CD4-positive, alpha-beta memory T cell (primary cell): Measurements from ENCODE around the gene USP47. TPM values are rescaled to one million over a fixed set of nuclear protein-coding genes. Genes with fewer than 3 reads are reported as not detected.
A peak's percentile ranks its signal among the peaks of the same experiment; 100 is the strongest.

Experiments
- CTCF ChIA-PET: fragments of 350-600 bp; sonication (Branson Sonifier 250); formaldehyde crosslinking; loops from one replicate; lab custom pipeline; 2021; ENCODE audit warnings: inconsistent platforms; ENCODE audit not compliant: partially characterized antibody; lab: Charles Lee
- POLR2A ChIA-PET: fragments of 350-600 bp; sonication (Branson Sonifier 250); formaldehyde crosslinking; loops from one replicate; lab custom pipeline; 2021; ENCODE audit not compliant: partially characterized antibody; lab: Charles Lee
- DNase-seq, 5 donors: peaks; one replicate each; pipeline versions ENCODE4 v3.0.0 to v3.0.0-alpha.2; 2020 to 2022; ENCODE audit warnings: mixed read lengths in 1 of 5
- H3K27ac ChIP-seq: one replicate; pipeline ENCODE4 v1.7.0; 2013; ENCODE audit warnings: low read depth, low read length
- H3K27me3 ChIP-seq: 2 replicates; pipeline ENCODE4 v1.7.0; 2013; ENCODE audit warnings: mild to moderate bottlenecking, low read length, moderate library complexity; ENCODE audit not compliant: insufficient read depth
- H3K36me3 ChIP-seq: 2 replicates; pipeline ENCODE4 v1.7.0; 2013; ENCODE audit warnings: mild to moderate bottlenecking, low read length, moderate library complexity; ENCODE audit not compliant: insufficient read depth
- H3K4me1 ChIP-seq: 2 replicates; pipeline ENCODE4 v1.7.0; 2013; ENCODE audit warnings: mild to moderate bottlenecking, low read length, moderate library complexity; ENCODE audit not compliant: insufficient read depth
- H3K4me3 ChIP-seq, 2 donors: one replicate each; pipeline ENCODE4 v1.7.0; 2013; ENCODE audit warnings: low read length in 2 of 2, mild to moderate bottlenecking in 1 of 2
- H3K9me3 ChIP-seq, 2 donors: one replicate each; pipeline ENCODE4 v1.7.0; 2013; ENCODE audit warnings: low read length in 2 of 2, control low read depth in 1 of 2; ENCODE audit not compliant: control insufficient read depth in 1 of 2
- H3K27ac Mint-ChIP-seq, 7 donors: one replicate each; pipeline ENCODE4 v1.8.0; 2020 to 2021; ENCODE audit warnings: mixed read lengths in 7 of 7, mild to moderate bottlenecking in 6 of 7, inconsistent platforms in 3 of 7, moderate library complexity in 3 of 7
- H3K27me3 Mint-ChIP-seq, 2 donors: one replicate each; pipeline ENCODE4 v1.8.0; 2020 to 2021; ENCODE audit warnings: mixed read lengths in 2 of 2
- H3K36me3 Mint-ChIP-seq, 2 donors: one replicate each; pipeline ENCODE4 v1.8.0; 2020 to 2021; ENCODE audit warnings: mixed read lengths in 2 of 2, inconsistent platforms in 1 of 2, mild to moderate bottlenecking in 1 of 2
- H3K4me1 Mint-ChIP-seq, 4 donors: one replicate each; pipeline ENCODE4 v1.8.0; 2020 to 2021; ENCODE audit warnings: mixed read lengths in 4 of 4, mild to moderate bottlenecking in 1 of 4
- H3K4me3 Mint-ChIP-seq, 8 donors: one replicate each; pipeline ENCODE4 v1.8.0; 2020 to 2021; ENCODE audit warnings: mixed read lengths in 8 of 8, mild to moderate bottlenecking in 7 of 8, moderate library complexity in 6 of 8, inconsistent platforms in 3 of 8
- H3K9me3 Mint-ChIP-seq, 8 donors: one replicate each; pipeline ENCODE4 v1.8.0; 2020 to 2021; ENCODE audit warnings: mixed read lengths in 8 of 8, mild to moderate bottlenecking in 5 of 8, inconsistent platforms in 3 of 8, moderate library complexity in 1 of 8
- intact Hi-C: fragments of 100-400 bp; cut with micrococcal nuclease; formaldehyde crosslinking; loops from one replicate; pipeline ENCODE4 v1.15.1; 2023
- polyA plus RNA-seq, 2 donors: library from polyadenylated mRNA; unstranded; fragments of 300-500 nt; fragmentation: Illumina TruSeq; gene quantifications; one replicate each; pipeline ENCODE4 v1.2.3, GENCODE V29; 2021
- total RNA-seq, 2 experiments: library from RNA; stranded (reverse); gene quantifications; one replicate each; pipeline ENCODE4 v1.2.3, GENCODE V29; 2021

USP47 gene
- total and polyA plus RNA-seq, 4 experiments from 2014 or later: 43.7 to 65.9 (median 56.9) TPM

DNA sequence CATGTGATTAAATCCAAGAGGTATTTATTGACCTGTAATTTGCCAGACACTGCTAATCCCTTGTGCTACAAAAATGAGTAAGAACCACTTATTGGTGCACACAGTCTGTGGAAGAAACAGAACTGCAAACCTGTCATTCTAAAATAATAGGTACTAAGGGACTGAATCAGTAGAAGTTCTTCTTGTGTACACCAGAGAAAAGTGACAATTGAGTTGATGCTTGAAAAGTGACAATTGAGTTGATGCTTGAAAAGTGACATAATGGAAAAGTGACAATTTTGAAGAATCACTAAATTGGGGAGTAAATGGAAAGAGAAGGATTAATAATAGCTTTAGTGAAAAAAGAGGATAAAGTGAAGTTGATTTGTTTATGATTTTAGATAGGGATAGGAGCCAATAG is 110.3 kb downstream of the USP47 start:
- H3K4me1 ChIP-seq: no peaks in the 10 kb centered on the region
- peaks cover 62% of the 10 kb centered on the region for H3K36me3 ChIP-seq
- no peaks in the 10 kb centered on the region for H3K9me3 ChIP-seq
- no peak overlapping the region for H3K27ac ChIP-seq
- POLR2A ChIA-PET: no interaction called here
- H3K36me3 Mint-ChIP-seq: peaks cover 65 to 83% of the 10 kb centered on the region in 2 donors
- CTCF ChIA-PET: interaction anchor here (1.0 kb wide), 2 partner anchors 15 to 19 kb away, joined by 3 read pairs; no protein-coding TSS in a partner anchor
- no peak for DNase-seq
- intact Hi-C loops: no loop called here
- no peaks in the 10 kb centered on the region for H3K27me3 ChIP-seq
- no peak overlapping the region for H3K4me3 Mint-ChIP-seq
- H3K4me1 Mint-ChIP-seq: peaks cover 0 to 2% (median 0%) of the 10 kb centered on the region in 4 donors
- peaks cover 0 to 2% (median 0%) of the 10 kb centered on the region in 8 donors for H3K9me3 Mint-ChIP-seq
- H3K27ac Mint-ChIP-seq: peak overlapping the region in 4 of 7 donors; percentile 3 to 86 (median 40)
- H3K4me3 ChIP-seq: no peak overlapping the region
- no peaks in the 10 kb centered on the region for H3K27me3 Mint-ChIP-seq

DNA sequence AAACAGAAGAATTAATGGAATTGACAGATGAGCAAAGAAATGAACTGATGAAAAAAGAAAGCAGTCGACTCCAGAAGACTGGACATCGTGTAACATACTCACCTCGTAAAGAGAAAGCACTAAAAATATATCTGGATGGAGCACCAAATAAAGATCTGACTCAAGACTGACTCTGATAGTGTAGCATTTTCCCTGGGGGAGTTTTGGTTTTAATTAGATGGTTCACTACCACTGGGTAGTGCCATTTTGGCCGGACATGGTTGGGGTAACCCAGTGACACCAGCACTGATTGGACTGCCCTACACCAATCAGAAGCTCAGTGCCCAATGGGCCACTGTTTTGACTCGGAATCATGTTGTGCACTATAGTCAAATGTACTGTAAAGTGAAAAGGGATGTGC is 114.2 kb downstream of the USP47 start:
- DNase-seq: no peak
- Histone ChIP-seq H3K4me1 (peaks cover 26% of the 10 kb centered on the region), H3K27ac (no peak overlapping the region), H3K4me3 (no peak overlapping the region), H3K27me3 (no peaks in the 10 kb centered on the region), H3K36me3 (peaks cover 41% of the 10 kb centered on the region), H3K9me3 (no peaks in the 10 kb centered on the region)
- Mint-ChIP-seq H3K4me3 (no peak overlapping the region), H3K36me3 (peaks cover 57 to 61% of the 10 kb centered on the region in 2 donors), H3K4me1 (peaks cover 26 to 29% (median 27%) of the 10 kb centered on the region in 4 donors), H3K27ac (peak overlapping the region in 2 of 7 donors; percentile 12 to 63), H3K27me3 (no peaks in the 10 kb centered on the region), H3K9me3 (peaks cover 0 to 2% (median 0%) of the 10 kb centered on the region in 8 donors)
- POLR2A ChIA-PET: no interaction called here
- CTCF ChIA-PET: interaction anchor here (1.0 to 2.6 kb wide), 3 partner anchors 10 to 24 kb away, joined by 3 to 13 read pairs (median 5); no protein-coding TSS in a partner anchor
- intact Hi-C loops: no loop called here

DNA sequence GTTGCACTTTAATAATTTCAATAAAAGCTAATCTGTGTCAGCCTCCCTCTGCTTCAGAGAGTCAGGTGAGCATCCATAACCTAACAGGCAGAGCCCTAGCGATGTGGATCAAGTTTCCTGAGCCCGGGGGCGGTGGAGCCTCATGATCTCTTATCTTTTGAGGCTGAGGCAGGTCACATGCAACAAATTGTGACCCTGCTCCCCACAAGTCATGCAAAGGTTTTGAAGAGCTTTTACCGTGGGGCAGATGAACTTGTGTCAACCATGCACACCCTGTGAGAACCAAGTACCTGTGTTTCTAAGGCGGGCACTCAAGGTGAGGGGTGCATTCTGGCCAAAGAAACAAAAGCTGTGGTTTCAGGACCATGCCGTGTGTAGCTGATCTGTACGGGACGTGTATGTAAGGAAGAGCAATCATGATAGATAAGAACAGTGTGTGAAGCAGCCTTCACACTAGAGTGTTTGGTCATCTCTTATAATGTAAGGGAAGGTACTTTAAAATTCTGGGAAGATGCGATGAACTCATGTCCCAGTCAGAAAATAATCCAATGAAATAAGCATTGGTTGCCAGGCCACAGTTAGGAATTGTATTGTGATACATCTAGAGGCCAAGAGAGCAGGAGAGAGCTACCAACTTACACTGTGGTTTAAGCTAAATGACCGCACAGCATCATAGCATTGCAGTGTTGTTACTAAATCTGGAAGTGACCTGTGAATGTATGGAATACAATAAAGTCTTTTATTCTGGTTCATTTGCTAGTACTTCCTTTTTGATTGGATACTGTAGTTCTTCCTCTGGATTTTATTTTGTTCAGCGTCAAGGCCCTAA is 116.8 kb downstream of the USP47 start:
- Histone ChIP-seq H3K27me3 (no peaks in the 10 kb centered on the region), H3K36me3 (peaks cover 24% of the 10 kb centered on the region), H3K9me3 (no peaks in the 10 kb centered on the region), H3K27ac (no peak overlapping the region), H3K4me1 (peaks cover 41% of the 10 kb centered on the region), H3K4me3 (no peak overlapping the region)
- Mint-ChIP-seq H3K4me3 (peak overlapping the region in 1 of 8 donors; percentile 18), H3K36me3 (peaks cover 32 to 39% of the 10 kb centered on the region in 2 donors), H3K27ac (peak overlapping the region in 4 of 7 donors; percentile 28 to 79 (median 46)), H3K4me1 (peaks cover 37 to 44% (median 43%) of the 10 kb centered on the region in 4 donors), H3K9me3 (peaks cover 0 to 3% (median 0%) of the 10 kb centered on the region in 8 donors), H3K27me3 (no peaks in the 10 kb centered on the region)
- intact Hi-C loops: no loop called here
- POLR2A ChIA-PET: no interaction called here
- CTCF ChIA-PET: interaction anchor here (0.7 to 1.5 kb wide), 5 partner anchors 9 to 171 kb away, joined by 3 to 4 read pairs (median 4); no protein-coding TSS in a partner anchor
- no peak for DNase-seq

DNA sequence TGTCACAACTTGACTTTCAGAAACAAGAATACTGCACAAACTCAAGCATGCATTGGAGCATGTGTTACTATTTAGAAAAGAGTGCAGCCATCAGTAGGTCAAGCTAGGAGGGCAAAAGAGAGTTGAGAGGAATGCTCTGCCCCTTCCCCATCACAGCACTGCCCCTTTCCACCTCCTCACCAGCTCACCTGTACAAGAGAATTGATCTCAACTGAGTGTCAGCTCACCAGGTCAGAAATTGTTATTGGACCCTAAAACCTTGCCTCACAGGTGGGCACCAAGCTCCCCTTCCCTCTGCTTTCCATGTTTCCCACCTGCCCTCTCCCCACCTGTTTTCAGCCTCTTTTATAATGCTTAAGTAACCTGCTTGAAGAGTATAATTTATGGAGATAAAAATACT is 117.8 kb downstream of the USP47 start:
- ChIA-PET POLR2A (interaction anchor here (1.2 kb wide), 1 partner anchor 36 kb away, joined by 4 read pairs; no protein-coding TSS in a partner anchor), CTCF (interaction anchor here (1.4 kb wide), 2 partner anchors 8 to 85 kb away, joined by 4 read pairs; no protein-coding TSS in a partner anchor)
- Mint-ChIP-seq H3K27ac (peak overlapping the region in 6 of 7 donors; percentile 9 to 79 (median 74)), H3K36me3 (peaks cover 25 to 32% of the 10 kb centered on the region in 2 donors), H3K4me3 (peak overlapping the region in 2 of 8 donors; percentile 8 to 32), H3K9me3 (peaks cover 0 to 3% (median 0%) of the 10 kb centered on the region in 8 donors), H3K4me1 (peaks cover 37 to 44% (median 43%) of the 10 kb centered on the region in 4 donors), H3K27me3 (no peaks in the 10 kb centered on the region)
- Histone ChIP-seq H3K4me3 (no peak overlapping the region), H3K27ac (no peak overlapping the region), H3K36me3 (peaks cover 22% of the 10 kb centered on the region), H3K4me1 (peaks cover 41% of the 10 kb centered on the region), H3K27me3 (no peaks in the 10 kb centered on the region), H3K9me3 (no peaks in the 10 kb centered on the region)
- DNase-seq: no peak
- intact Hi-C loops: no loop called here

DNA sequence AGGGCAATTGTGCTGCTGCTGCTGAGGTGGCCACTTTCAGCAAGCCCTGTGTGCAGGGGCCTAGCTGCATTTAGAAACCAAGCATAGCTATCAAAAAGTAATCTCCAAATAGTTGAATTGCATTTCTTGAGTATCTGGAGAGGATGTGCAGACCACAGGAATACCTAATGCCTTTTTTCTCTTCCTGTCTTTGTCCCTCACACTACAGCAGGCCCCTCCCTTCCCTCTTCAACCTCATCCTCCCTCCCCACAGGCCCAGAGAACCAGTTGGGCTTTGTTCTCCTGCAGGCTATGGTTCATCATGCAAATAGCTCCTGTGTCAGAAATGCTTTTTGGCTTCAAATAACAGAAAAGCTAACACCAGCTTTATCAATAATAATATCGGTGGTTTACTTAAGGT is 118.9 kb downstream of the USP47 start:
- CTCF ChIA-PET: interaction anchor here (0.9 to 2.1 kb wide), 4 partner anchors 28 to 321 kb away, joined by 3 to 6 read pairs (median 4); no protein-coding TSS in a partner anchor
- POLR2A ChIA-PET: interaction anchor here (0.6 to 1.6 kb wide), 6 partner anchors 18 to 264 kb away, joined by 3 to 4 read pairs (median 3); no protein-coding TSS in a partner anchor
- H3K27ac ChIP-seq: no peak overlapping the region

DNA sequence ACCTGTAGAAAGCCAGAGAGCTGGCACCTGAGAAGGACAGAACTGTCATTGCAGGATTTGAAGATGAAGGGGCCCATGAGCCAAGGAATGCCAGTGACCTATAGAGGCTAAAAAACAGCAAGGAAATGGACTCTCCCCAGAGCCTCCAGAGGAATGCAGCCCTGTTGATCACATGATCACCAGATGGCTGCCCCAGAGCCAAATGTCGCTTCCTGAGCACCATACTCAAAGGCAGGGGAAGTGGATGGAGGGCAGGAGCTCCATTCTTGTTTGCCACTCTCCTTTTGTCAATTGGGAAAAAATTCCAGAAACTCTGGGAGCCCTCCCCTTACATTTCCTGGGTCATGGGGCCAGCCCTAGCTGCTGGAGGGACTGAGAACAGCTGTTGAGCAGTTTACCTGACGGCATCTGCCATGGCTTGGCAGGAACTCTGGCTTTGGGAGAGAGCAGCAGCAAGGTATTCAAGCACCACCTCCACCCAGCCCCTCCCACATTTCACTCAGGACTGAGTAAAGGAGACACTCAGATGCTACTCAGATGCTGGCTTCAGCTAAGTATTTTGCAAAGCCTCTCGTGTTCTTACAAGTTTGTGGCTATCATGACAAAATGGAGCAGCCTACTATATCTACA is 119.7 kb downstream of the USP47 start:
- H3K27ac ChIP-seq: no peak overlapping the region
- peak overlapping the region in 1 of 2 donors; percentile 9 for H3K4me3 ChIP-seq
- ChIA-PET CTCF (interaction anchor here (1.4 to 2.1 kb wide), 3 partner anchors 29 to 320 kb away, joined by 4 to 6 read pairs (median 5); no protein-coding TSS in a partner anchor), POLR2A (interaction anchor here (0.6 to 1.6 kb wide), 4 partner anchors 17 to 263 kb away, joined by 3 to 4 read pairs (median 3); no protein-coding TSS in a partner anchor)
- Mint-ChIP-seq H3K27ac (peak overlapping the region in 4 of 7 donors; percentile 31 to 92 (median 67)), H3K4me1 (peaks cover 37 to 47% (median 43%) of the 10 kb centered on the region in 4 donors), H3K36me3 (peaks cover 11 to 13% of the 10 kb centered on the region in 2 donors), H3K4me3 (peak overlapping the region in 4 of 8 donors; percentile 67 to 85 (median 74)), H3K9me3 (peaks cover 0 to 3% (median 0%) of the 10 kb centered on the region in 8 donors), H3K27me3 (no peaks in the 10 kb centered on the region)
- peaks cover 41% of the 10 kb centered on the region for H3K4me1 ChIP-seq
- no peak for DNase-seq
- no peaks in the 10 kb centered on the region for H3K9me3 ChIP-seq
- peaks cover 3% of the 10 kb centered on the region for H3K36me3 ChIP-seq
- intact Hi-C loops: no loop called here
- H3K27me3 ChIP-seq: no peaks in the 10 kb centered on the region

More for the DNA sequence above, 118.9 kb downstream of the USP47 start:
- DNase-seq: peak; percentile 48 to 57 (median 53)
- no peaks in the 10 kb centered on the region for H3K9me3 ChIP-seq
- peaks cover 0 to 3% (median 0%) of the 10 kb centered on the region in 8 donors for H3K9me3 Mint-ChIP-seq
- intact Hi-C loops: no loop called here
- H3K4me3 ChIP-seq: peak overlapping the region in 1 of 2 donors; percentile 9
- no peaks in the 10 kb centered on the region for H3K27me3 ChIP-seq
- H3K4me3 Mint-ChIP-seq: peak overlapping the region in 7 of 8 donors; percentile 30 to 85 (median 67)
- H3K4me1 Mint-ChIP-seq: peaks cover 37 to 44% (median 43%) of the 10 kb centered on the region in 4 donors
- H3K36me3 ChIP-seq: peaks cover 11% of the 10 kb centered on the region
- peaks cover 41% of the 10 kb centered on the region for H3K4me1 ChIP-seq
- H3K27me3 Mint-ChIP-seq: no peaks in the 10 kb centered on the region
- H3K36me3 Mint-ChIP-seq: peaks cover 19 to 21% of the 10 kb centered on the region in 2 donors
- H3K27ac Mint-ChIP-seq: peak overlapping the region; percentile 2 to 92 (median 79)
